Testis (tissue), 2 donors: Measurements from ENCODE around the gene LRFN2.

Experiments used
- POLR2A ChIP-seq: fragments of 450-650 bp; IDR thresholded peaks from one replicate; pipeline ENCODE4 v1.6.1; 2017; ENCODE audit warnings: antibody characterized with exemption, mild to moderate bottlenecking, moderate library complexity
- TF ChIP-seq, protein P1 (sequence below), 3 experiments: fragments of 450-650 bp in 2 of 3; fragments of 200-600 bp in 1 of 3; sonication (generic) in 1 of 3; IDR thresholded peaks; one replicate each; pipeline ENCODE4 v1.5.1; 2016 to 2019; ENCODE audit warnings: antibody characterized with exemption in 3 of 3, mild to moderate bottlenecking in 2 of 3, moderate library complexity in 1 of 3

- no peak for TF ChIP-seq POLR2A
- TF ChIP-seq, protein P1, sequence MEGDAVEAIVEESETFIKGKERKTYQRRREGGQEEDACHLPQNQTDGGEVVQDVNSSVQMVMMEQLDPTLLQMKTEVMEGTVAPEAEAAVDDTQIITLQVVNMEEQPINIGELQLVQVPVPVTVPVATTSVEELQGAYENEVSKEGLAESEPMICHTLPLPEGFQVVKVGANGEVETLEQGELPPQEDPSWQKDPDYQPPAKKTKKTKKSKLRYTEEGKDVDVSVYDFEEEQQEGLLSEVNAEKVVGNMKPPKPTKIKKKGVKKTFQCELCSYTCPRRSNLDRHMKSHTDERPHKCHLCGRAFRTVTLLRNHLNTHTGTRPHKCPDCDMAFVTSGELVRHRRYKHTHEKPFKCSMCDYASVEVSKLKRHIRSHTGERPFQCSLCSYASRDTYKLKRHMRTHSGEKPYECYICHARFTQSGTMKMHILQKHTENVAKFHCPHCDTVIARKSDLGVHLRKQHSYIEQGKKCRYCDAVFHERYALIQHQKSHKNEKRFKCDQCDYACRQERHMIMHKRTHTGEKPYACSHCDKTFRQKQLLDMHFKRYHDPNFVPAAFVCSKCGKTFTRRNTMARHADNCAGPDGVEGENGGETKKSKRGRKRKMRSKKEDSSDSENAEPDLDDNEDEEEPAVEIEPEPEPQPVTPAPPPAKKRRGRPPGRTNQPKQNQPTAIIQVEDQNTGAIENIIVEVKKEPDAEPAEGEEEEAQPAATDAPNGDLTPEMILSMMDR (IDR thresholded peaks at IDR 0.05) = no peak
Observed at GRCh38 chr6:40371095-40371494, 216.1 kb downstream of the LRFN2 start.
